GM19193 (cell line): Measurements from ENCODE around the gene LUC7L.

Source experiments
- POLR2A ChIP-seq: IDR thresholded peaks from 4 replicates; pipeline ENCODE4 v1.6.1; 2011; ENCODE audit not compliant: insufficient read depth, insufficient read length; ENCODE audit errors: extremely low read depth

LUC7L gene

GRCh38 chr16:200388-200787 lies 28.9 kb downstream of the LUC7L start:
- TF ChIP-seq POLR2A: no peak

DNA sequence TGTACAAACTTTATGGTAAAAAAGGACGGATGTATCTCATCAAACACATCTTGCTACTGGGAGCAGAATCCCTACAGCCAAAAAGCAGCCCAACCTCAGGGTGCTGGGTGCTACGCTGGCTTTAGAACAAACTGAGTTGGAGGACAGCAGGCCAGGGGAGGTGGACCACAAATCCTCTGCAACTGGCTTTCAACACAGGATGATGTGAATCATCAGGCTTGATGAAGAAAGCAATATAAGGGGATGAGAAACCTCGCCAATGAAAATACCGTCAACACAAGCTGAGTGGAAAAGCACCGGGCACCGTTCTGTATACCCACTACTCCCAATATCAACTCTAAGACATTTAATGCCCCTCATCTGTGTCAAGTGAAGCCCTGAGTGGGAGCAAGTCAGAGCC lies 34.7 kb downstream of the LUC7L start:
- no peak for TF ChIP-seq POLR2A

- no peak for TF ChIP-seq POLR2A
Measured at GRCh38 chr16:193441-193840, 35.8 kb downstream of the LUC7L start.

GRCh38 chr16:192686-193085 lies 36.6 kb downstream of the LUC7L start:
- TF ChIP-seq POLR2A: no peak

- no peak for TF ChIP-seq POLR2A
Measured at GRCh38 chr16:191831-192230, 37.4 kb downstream of the LUC7L start.

- no peak for TF ChIP-seq POLR2A
Measured at GRCh38 chr16:189604-190186, 39.6 kb downstream of the LUC7L start.

GRCh38 chr16:188674-189073 lies 40.6 kb downstream of the LUC7L start:
- TF ChIP-seq POLR2A: no peak

DNA sequence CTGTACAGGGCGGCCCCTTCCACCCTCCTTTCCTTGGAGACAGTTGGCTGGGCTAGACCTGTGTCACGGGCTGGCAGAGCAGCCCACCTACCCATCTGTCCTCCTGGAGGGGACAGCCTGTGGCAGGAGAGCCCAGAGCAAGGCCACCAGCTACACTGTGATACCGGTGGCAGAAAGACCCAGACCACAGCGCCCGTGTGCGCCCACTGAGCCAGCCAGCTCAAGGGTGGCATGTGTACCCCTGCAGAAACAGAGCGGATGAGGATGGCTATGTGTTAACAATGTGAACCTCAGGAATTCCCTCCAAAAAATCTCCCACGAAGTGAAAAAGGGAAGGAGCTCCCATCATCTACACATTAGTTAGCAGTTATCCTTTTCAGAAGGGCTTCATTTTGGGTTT lies 41.9 kb downstream of the LUC7L start:
- no peak for TF ChIP-seq POLR2A

- no peak for TF ChIP-seq POLR2A
Measured at GRCh38 chr16:185691-186090, 43.6 kb downstream of the LUC7L start.

DNA sequence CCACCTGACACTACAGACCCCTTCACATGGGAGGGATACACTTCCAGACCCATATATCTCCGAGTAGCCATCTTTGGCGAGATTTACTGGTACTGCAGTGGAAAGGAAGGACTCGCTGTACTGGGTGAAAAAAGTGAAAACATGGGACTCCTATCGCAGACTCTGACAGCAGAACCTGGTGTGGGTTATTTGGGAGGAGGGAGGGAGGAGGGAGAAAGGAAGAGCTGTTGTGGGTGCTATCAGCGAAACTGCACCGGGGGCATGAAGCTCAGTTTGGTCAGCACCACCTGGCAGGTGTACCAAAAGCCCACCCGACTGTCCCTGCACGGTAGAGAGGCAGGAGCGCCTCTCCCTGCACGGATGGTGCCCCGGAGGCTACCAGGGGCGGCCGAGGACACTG lies 44.0 kb downstream of the LUC7L start:
- TF ChIP-seq POLR2A: no peak

GRCh38 chr16:183005-183404 lies 46.2 kb downstream of the LUC7L start:
- no peak for TF ChIP-seq POLR2A

DNA sequence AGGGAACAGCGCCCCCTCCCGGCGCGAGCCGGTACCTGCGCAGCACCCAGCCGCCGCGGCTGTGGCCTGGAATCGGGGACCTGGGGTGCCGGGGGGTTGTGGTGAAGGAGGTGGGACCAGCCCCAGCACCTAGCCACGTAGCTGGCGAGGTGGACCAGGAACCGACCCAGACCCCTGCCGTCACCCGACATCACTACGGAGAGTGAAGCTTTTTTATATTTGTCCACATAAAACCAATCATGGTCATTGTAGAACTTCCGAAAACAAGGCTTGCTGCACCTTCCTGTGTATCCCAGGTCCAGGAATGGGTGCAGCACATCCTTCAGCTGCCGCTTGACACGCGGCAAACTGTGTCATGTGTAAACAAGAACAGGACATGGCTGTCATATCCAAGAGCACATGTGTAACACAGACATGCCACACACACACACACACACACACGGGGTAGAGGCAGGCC lies 47.7 kb downstream of the LUC7L start:
- TF ChIP-seq POLR2A: no peak

DNA sequence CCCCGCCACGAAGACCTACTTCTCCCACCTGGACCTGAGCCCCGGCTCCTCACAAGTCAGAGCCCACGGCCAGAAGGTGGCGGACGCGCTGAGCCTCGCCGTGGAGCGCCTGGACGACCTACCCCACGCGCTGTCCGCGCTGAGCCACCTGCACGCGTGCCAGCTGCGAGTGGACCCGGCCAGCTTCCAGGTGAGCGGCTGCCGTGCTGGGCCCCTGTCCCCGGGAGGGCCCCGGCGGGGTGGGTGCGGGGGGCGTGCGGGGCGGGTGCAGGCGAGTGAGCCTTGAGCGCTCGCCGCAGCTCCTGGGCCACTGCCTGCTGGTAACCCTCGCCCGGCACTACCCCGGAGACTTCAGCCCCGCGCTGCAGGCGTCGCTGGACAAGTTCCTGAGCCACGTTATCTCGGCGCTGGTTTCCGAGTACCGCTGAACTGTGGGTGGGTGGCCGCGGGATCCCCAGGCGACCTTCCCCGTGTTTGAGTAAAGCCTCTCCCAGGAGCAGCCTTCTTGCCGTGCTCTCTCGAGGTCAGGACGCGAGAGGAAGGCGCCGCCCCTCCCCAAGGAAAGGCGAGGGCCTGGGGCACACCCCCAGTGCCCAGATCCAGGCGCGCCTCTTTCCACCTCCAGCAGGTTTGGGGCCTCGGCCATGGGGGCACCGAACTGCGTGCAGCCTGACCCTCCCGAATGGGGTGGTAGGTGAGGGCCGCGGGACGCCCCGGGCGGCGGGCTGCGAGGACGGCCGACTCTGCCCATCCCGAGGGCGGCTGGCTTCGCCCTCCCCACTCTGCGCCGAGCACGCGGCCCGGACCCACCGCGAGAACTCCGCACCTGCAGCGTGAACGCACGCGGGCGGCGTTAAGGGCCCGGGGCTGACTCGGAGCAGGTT lies 48.3 kb downstream of the LUC7L start:
- TF ChIP-seq POLR2A: no peak

GRCh38 chr16:180101-180675 lies 49.1 kb downstream of the LUC7L start, which contains the start of gene HBQ1:
Gene HBQ1 (plus strand): TSS chr16:180459. CDS start chr16:180487, 28 bp downstream.
- TF ChIP-seq POLR2A: no peak

- no peak for TF ChIP-seq POLR2A
Measured at GRCh38 chr16:179211-180092, 49.8 kb downstream of the LUC7L start.
